Measurements from ENCODE around the gene ITGA2.

- TF ChIP-seq POLR2AphosphoS5 (IDR thresholded peaks at IDR 0.05; ENCODE audit: borderline replicate concordance, low read depth, low read length) (no peak), EZH2 (IDR thresholded peaks at IDR 0.05) (no peak)
Measured at GRCh38 chr5:52990528-52990925, 1.4 kb downstream of the ITGA2 start.

Measured in SK-N-MC (cell line).